ENCODE data around the gene SCNN1A. TPM values are rescaled to one million over a fixed set of nuclear protein-coding genes. Genes with fewer than 3 reads are reported as not detected.

The SCNN1A gene
- total and polyA plus RNA-seq, 2 of the 4 experiments (the other 2 are of a cell fraction), result 0.41 TPM; not detected in 1

DNA sequence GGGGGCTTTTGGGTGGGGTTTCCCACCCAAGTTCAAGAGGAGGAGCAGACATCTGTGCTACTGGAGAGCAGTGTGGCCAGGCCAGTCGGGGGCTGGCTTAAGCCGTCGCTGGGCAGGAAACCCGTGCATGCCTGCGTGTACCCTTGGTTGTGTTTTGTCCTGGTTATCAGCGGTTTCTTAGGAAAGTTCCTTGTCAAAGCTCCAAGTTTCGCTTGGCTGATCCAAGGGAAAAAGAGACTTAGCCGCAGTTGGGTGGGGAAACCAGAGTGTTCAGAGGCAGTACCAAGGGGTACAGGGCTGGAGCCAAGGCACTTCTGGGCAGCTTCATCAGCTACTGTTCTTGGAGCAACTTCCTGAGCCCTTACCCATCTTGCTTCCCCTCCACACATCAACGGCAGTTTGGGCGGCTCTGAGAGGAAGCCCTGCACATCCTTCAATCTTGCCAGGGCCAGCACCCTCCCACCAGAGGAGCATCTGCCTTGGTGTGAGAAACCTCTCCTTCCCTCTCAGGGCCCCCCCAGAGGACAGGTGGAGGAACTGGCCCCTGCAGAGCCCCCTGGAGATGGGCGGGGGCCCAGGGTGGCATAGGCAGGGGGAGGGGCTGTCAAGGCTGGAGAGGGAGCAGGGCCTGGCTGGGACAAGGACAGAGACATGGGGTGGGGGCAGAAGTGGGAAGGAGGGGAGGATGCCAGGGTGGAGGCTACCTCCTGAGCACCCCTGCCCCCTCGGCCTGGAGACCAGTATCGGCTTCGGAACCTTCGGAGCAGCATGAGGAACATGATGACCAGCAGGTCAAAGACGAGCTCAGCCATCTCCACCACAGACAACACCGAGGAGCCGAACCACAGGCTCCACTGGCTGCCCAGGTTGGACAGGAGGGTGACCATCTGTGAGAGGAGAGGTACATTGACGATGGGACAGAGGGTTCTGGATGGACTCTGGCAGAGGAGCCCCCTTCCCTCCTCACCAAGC lies 27.7 kb downstream of the SCNN1A start:
- no peaks in the 10 kb centered on the region for H3K36me3 ChIP-seq (ENCODE audit: control insufficient read depth, insufficient read depth, low read length)
- no peaks in the 10 kb centered on the region for H4K20me1 ChIP-seq (ENCODE audit: insufficient read depth, low read length)
- 40% methylated on average over 3 of the region's 19 CpGs; no CpG with 5 or more reads in 1 of the 2 experiments for WGBS, 2 experiments (ENCODE audit: extremely low coverage in 2 of 2, insufficient read length in 1 of 2)
- dilution Hi-C loops (cut with HindIII; ENCODE audit: low sequenced_read_pairs, unreplicated experiment) (no loop called here), intact Hi-C loops (cut with micrococcal nuclease) (no loop called here), in situ Hi-C loops (cut with MboI; ENCODE audit: low sequenced_read_pairs) (no loop called here)
- H3K9me1 ChIP-seq (ENCODE audit: insufficient read depth, low read length), result peaks cover 25% of the 10 kb centered on the region
- peak overlapping the region; percentile 23; the same call in 1 of the 2 replicates for H3K9ac ChIP-seq (ENCODE audit: low read depth, low read length)
- peaks cover under 1 to 21% of the 10 kb centered on the region in 2 experiments; a peak in 2 of 4 replicates for H3K79me1 ChIP-seq (ENCODE audit: low read depth in 1 of 2, low read length in 2 of 2)
- ATAC-seq (ENCODE audit: low read depth), result peak; percentile 12
- H3K23ac ChIP-seq (ENCODE audit: low read depth, low read length), result peak overlapping the region; percentile 75; the same call in 1 of the 2 replicates
- peak overlapping the region; percentile 1 for H2AK9ac ChIP-seq (replicated peaks; ENCODE audit: low read depth, low read length, poor library complexity)
- CTCF ChIA-PET, result no interaction called here
- no peaks in the 10 kb centered on the region for H3K27me3 ChIP-seq (ENCODE audit: control insufficient read depth, insufficient read depth, low read length)
- no peak overlapping the region for H3K56ac ChIP-seq (ENCODE audit: extremely low read depth, insufficient read depth, low read length)
- peak overlapping the region; percentile 10 for H3K4me2 ChIP-seq (ENCODE audit: low read depth, low read length)
- H2BK20ac ChIP-seq (ENCODE audit: low read depth, low read length), result peak overlapping the region; percentile 45; the same call in 1 of the 2 replicates
- peak; percentile 64 for DNase-seq
- H2BK5ac ChIP-seq (ENCODE audit: low read depth, low read length, poor library complexity, severe bottlenecking), result peak overlapping the region; percentile 1
- H2AFZ ChIP-seq (replicated peaks; ENCODE audit: low read length, poor library complexity), result peak overlapping the region; percentile 66
- no peak overlapping the region for H3K4me3 ChIP-seq (ENCODE audit: insufficient read depth, low read depth, low read length)
- H3K4ac ChIP-seq (ENCODE audit: low read depth, low read length), result peak overlapping the region; percentile 55
- H4K91ac ChIP-seq (ENCODE audit: insufficient read depth, low read depth, low read length), result peak overlapping the region; percentile 23
- no TSS peak for BruUV-seq (replicated peaks)
- H2BK120ac ChIP-seq (ENCODE audit: low read depth, low read length), result peak overlapping the region; percentile 51
- peak overlapping the region in 1 of 2 experiments; percentile 57; a peak in 2 of 4 replicates for H4K8ac ChIP-seq (ENCODE audit: low read depth in 2 of 2, low read length in 2 of 2)
- H3K27ac ChIP-seq (ENCODE audit: insufficient read depth, low read length), result peak overlapping the region; percentile 3; the same call in 1 of the 2 replicates
- POLR2A ChIA-PET (ENCODE audit: unreplicated experiment), result no interaction called here
- peak overlapping the region; percentile 43; the same call in 1 of the 2 replicates for H2AK5ac ChIP-seq (ENCODE audit: low read depth, low read length)
- peak overlapping the region; percentile 92; the same call in 2 of the 3 replicates for H2BK15ac ChIP-seq (ENCODE audit: low read depth, low read length)
- H3K4me1 ChIP-seq (ENCODE audit: control insufficient read depth, insufficient read depth, low read length), result peaks cover 19% of the 10 kb centered on the region
- H3K9me3 ChIP-seq (ENCODE audit: control insufficient read depth, insufficient read depth, low read length), result no peaks in the 10 kb centered on the region
- peak overlapping the region; percentile 1; the same call in 1 of the 2 replicates for H4K5ac ChIP-seq (ENCODE audit: low read depth, low read length)
- peak overlapping the region; percentile 39; the same call in 1 of the 2 replicates for H3K18ac ChIP-seq (ENCODE audit: low read depth, low read length)
- H3K14ac ChIP-seq (replicated peaks; ENCODE audit: low read depth, low read length), result peak overlapping the region; percentile 69
- TF ChIP-seq MAZ (IDR thresholded peaks at IDR 0.05; ENCODE audit: borderline replicate concordance, low read depth, low read length) (no peak), RFX5 (IDR thresholded peaks at IDR 0.05; ENCODE audit: low read depth, low read length) (no peak), MAFK (IDR thresholded peaks at IDR 0.05; ENCODE audit: low read depth, low read length) (no peak), POLR2A (IDR thresholded peaks at IDR 0.05; ENCODE audit: low read depth, low read length) (no peak), BHLHE40 (IDR thresholded peaks at IDR 0.05; ENCODE audit: low read depth, low read length) (no peak), FOS (IDR thresholded peaks at IDR 0.05; ENCODE audit: low read depth, low read length) (no peak), CEBPB (IDR thresholded peaks at IDR 0.05; ENCODE audit: low read depth, low read length) (no peak), SMC3 (IDR thresholded peaks at IDR 0.05; ENCODE audit: low read depth, low read length) (no peak), RAD21 (IDR thresholded peaks at IDR 0.05; ENCODE audit: low read length) (no peak), RCOR1 (IDR thresholded peaks at IDR 0.05; ENCODE audit: insufficient replicate concordance, low read length) (no peak), MXI1 (IDR thresholded peaks at IDR 0.05; ENCODE audit: borderline replicate concordance, low read depth, low read length) (no peak)
- TF ChIP-seq, protein P1, sequence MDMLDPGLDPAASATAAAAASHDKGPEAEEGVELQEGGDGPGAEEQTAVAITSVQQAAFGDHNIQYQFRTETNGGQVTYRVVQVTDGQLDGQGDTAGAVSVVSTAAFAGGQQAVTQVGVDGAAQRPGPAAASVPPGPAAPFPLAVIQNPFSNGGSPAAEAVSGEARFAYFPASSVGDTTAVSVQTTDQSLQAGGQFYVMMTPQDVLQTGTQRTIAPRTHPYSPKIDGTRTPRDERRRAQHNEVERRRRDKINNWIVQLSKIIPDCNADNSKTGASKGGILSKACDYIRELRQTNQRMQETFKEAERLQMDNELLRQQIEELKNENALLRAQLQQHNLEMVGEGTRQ (IDR thresholded peaks at IDR 0.05; ENCODE audit: low read depth, low read length), result no peak
- TF ChIP-seq, protein P2, sequence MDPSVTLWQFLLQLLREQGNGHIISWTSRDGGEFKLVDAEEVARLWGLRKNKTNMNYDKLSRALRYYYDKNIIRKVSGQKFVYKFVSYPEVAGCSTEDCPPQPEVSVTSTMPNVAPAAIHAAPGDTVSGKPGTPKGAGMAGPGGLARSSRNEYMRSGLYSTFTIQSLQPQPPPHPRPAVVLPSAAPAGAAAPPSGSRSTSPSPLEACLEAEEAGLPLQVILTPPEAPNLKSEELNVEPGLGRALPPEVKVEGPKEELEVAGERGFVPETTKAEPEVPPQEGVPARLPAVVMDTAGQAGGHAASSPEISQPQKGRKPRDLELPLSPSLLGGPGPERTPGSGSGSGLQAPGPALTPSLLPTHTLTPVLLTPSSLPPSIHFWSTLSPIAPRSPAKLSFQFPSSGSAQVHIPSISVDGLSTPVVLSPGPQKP (IDR thresholded peaks at IDR 0.05; ENCODE audit: borderline replicate concordance, low read depth, low read length), result no peak

Data from IMR-90 (cell line).